Activated naive CD4-positive, alpha-beta T cell (primary cell): ENCODE measurements around the gene TENT4A.

Source experiments
- DNase-seq, 4 experiments: peaks; one replicate each; lab custom pipeline; 2025; lab: John Stamatoyannopoulos, UW

TENT4A gene

GRCh38 chr5:6700685-6701355 is 12.4 kb upstream of the TENT4A start:
- no peak for DNase-seq

- DNase-seq, result no peak
These were observed 11.7 kb upstream of the TENT4A start for GRCh38 chr5:6701491-6701890.

DNA sequence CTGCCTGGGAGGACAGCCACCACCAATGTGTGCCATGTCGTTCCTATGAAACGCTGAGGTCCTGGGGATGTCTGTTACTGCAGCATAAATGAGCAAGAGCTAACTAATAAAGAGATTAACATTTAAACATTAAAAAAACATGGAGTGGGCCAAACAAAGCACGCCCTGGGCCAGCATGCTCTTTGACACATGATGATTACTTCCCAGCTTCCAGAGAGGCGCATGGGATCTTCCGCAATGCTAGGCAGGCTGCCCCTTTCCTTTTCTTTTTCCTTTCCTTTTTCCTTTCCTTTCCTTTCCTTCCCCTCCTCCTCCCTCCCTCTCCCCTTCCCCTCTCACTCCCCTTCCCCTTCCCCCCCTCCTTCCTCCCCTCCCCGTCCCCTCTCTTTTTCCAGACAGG is 10.6 kb upstream of the TENT4A start:
- DNase-seq, result no peak

- DNase-seq, result no peak
These were observed 9.4 kb upstream of the TENT4A start for GRCh38 chr5:6703806-6704205.

DNA sequence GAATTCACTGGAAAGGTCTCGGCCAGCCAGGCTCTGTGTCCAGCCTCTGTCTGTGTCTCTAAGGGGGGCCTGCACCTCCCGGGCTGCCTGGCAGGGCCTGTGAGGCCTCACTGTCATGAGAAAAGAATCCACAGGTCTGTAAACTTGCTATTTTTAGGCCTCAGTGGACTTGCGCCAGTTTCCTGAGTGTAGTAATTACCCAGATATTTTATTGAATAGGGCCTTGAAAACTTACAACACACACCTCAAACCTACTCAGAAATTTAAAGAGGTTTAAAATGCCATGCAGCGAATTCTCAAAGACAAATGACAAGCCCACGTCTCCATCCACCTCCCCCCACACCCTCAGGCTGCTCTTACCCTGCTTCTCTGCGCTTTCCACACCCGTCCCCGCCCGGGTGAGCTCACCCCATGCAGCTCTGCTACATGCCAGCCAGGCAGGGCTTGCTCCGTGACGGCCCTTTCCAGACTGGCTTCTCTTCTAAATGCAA is 8.8 kb upstream of the TENT4A start:
- DNase-seq, result no peak

- no peak for DNase-seq
These were observed 8.1 kb upstream of the TENT4A start for GRCh38 chr5:6705088-6705487.

DNA sequence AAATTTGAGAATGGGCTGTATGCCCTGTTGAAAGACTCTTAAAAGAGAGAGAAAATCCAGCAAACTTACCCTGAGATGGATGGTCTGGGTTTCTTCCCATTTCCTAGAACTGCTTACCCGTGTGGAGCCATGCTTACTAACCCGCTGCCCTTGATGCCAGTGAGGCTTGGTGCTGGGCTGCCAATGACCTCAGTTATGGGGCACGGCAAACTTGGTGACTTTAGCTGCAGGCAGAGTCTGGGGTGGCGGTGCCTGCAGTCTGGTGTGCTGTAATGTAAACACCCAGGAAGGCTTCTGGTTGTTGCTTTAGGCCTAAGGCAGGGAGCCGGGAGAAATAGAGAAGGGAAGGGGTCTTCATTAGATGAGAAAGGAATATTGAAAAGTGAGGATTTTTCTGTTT is 7.3 kb upstream of the TENT4A start:
- DNase-seq, result no peak

DNA sequence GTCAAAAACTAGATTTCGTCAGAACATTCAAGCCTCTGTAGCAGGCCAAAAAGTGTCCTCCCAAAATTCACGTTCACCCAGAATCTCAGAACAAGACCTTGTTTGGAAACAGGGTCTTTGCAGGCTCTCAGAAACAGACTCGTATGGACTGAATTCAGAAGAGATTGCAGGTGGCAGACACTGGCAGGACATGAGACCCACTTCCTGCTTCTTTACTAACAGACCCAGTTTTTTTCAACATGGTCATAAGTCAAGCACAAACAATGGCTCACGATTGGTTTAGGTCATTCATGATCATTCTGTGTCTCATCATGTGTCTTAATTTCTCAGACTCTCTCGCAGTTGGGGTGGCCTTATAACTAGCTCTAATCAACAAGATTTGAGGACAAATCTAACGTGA is 5.4 kb upstream of the TENT4A start:
- no peak for DNase-seq

GRCh38 chr5:6708814-6709213 is 4.4 kb upstream of the TENT4A start:
- DNase-seq, result no peak

DNA sequence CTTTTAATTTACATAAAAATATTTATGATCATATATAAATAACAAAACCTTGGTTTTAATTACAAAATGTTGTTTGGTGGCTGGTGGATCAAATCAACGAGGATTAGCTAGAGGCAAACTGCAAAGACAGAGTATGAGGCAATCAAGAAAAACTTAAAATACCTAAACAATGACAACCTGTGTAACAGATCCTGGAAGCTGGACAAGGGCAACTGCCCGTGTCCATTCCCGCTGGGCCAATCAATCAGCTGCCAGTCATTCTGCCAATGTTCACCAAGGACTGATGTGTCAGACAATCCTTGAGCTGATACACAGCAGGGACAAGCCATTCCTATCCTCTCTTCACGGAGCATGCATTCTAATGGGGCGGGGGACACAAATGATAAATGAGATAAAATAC is 3.2 kb upstream of the TENT4A start:
- no peak for DNase-seq

DNA sequence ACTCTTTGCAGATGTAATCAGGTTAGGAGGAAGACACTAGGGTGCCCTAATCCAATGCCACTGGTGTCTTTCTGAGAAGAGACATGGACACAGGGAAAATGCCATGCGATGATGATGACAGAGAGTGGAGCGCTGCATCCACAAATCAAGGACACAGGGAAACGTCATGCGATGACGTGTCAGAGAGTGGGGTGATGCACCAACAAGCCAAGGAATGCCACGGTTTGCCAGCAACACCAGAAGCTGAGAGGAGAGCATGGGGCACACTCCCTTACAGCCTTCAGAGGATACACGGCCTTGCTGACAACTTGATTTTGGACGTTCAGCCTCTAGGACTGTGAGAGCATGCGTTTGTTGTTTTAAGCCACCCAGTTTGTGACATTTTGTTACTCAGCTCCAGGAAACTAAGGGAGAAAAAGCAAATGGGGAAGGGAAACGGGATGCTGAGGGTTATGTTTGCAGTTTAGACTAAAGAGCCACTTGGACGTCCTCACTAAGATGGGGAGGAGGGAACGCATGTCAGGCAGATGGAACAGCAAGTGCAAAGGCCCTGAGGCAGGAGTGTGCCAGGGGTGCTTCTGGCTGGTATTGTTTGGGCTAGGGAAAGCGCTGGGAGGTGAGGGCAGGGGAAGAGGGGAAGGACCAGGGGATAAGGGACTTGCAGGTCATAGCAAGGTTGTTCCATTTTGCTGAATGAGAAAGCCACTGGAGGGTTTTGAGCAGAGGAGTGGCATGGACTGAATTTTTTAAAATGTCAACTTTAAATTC is 2.5 kb upstream of the TENT4A start:
- no peak for DNase-seq

DNA sequence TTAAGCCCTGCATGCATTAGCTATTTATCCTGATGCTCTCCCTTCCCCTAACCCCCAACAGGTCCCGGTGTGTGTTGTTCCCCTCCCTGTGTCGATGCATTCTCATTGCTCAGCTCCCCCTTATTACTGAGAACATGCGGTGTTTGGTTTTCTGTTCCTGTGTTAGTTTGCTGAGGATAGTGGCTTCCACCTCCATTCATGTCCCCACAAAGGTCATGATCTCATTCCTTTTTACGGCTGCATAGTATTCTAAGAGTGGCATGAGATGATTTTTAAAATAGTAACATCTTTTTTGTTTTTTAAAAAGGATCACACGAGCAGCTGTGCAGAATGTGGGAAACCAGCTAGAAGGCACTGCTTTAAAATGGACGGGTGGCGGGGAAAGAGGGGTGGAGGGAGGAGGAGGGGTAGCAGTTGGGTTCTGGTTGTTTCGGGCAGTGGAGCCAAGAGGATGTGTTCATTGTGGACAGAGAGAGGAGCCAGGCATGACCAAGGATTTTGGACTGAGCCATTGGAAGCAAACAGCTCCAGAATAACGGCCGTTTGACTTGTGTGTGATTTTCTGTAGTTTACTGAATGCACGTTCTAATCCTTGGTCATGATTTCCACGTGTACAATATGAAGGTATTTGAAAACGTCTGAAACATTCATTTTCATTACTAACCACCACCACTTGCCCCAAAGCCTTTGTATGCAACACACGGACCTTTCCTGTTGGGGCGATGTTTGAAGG is 1.7 kb upstream of the TENT4A start:
- DNase-seq, result no peak

GRCh38 chr5:6712142-6712576 is 1.1 kb upstream of the TENT4A start:
- DNase-seq, result peak in 3 of 4 experiments; percentile 32 to 57 (median 34)

- peak in 3 of 4 experiments; percentile 95 to 96 (median 95) for DNase-seq
These were observed 507 bp upstream of the TENT4A start for GRCh38 chr5:6712577-6713273.

GRCh38 chr5:6714226-6715041 is 1.2 kb downstream of the TENT4A start:
- peak in 1 of 4 experiments; percentile 26 for DNase-seq

DNA sequence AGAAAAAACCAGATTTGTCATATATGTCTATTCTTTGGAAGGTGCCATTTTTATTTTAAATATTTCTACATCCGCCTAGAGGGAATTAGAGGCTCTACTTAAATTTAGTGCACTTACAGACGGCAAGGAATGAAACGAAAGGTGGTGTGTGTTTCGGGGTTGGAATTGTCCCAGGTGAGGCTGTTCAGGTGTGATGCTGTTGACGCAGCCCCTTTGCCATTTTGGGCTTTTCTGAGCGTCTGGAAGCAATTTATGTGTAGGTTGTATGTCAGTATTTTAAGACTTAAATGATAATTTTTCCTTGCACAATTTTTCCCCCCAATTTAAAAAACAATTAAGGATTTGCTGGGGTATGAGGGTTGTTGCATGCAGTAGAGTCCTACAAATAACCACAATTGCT is 2.0 kb downstream of the TENT4A start:
- no peak for DNase-seq

DNA sequence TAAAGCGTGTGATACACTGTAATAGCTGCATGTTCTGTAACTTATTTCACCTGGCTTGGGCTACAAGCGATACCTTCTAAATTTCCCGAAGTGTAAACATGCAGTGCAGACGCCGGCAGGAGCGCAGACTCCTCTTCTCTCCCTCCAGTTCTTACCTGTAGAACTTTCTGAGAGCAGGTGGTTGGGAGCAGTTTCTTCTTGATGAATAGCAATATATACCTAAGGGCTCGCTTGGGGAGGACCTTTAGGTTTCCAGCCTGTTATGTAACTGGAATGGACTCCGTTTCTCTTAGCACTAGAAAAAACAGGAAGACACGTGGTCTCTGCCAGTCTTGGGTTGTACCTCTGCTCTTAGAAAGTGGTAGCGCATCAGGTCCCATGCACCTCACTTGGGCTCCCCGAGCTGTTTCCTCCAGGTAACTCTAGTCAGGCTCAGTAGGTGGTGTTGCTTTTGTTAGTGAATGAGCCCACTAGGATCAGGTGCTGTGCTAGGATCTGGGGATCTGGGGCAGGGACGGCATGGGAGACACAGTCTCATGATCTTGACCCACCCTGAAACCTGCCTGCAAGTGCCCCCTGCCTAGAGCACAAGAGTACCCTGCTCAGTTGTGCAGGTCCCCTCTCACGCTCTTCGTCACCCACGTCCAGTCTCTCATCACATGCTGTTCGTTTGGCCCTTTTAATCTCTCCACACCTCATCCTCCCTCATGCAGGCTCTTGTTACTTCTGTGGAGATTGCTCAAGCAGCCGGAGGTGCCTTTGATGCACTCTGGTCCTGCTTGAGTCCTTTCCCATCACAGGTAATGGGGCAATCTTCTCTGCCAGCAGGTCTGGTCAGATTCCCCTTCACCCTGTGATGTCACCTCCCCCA is 2.8 kb downstream of the TENT4A start:
- no peak for DNase-seq

- no peak for DNase-seq
These were observed 3.5 kb downstream of the TENT4A start for GRCh38 chr5:6716629-6717149.

DNA sequence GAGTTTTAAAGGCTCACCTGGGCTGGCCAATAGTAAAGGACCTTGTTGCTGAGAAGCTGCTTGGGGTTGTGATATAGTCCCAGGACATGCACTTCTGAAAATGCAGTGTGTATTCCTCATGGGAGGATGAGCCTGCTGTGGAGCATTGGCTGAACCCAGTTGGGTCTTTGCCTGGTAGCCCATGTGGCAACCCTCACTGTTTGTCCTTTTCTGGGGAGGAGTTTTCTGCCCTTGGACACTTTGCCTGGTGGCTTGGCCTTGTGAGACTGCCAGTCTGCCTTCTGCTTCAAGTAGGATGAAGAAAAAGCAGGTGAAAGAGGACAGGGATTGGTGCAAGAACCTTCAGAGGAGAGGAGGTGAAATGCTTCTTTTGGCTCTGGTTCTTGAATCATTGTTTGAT is 4.0 kb downstream of the TENT4A start:
- DNase-seq, result no peak

DNA sequence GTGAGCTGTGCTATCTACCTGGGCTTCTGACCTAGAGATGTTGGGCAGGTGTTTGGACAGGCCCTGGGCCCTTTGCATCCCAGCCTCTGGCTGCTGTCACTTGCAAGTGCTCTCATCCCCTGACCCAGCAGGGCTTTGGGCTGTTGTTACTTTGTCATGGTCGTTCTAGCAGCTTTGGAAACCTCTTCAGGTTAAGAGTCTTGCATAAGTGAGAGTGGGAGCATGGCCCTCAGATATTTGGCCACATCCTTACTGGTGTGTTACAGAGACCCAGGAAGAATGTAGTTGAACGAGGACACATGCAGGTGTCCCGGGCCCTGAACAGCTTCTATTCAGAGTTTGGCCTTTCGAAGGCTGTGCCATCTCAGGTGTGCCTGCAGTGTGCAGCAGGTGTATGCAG is 4.5 kb downstream of the TENT4A start:
- no peak for DNase-seq
